GM18498 (cell line): ENCODE results near the gene MAB21L3.
A peak's percentile ranks its signal among the peaks of the same experiment; 100 is the strongest.

Source experiments
- ATAC-seq: cut with Tn5 transposase; IDR thresholded peaks from one replicate; pipeline ENCODE4 v1.9.1; 2021; ENCODE audit warnings: mild to moderate bottlenecking, moderate library complexity; ENCODE audit not compliant: unreplicated experiment

The MAB21L3 gene

DNA sequence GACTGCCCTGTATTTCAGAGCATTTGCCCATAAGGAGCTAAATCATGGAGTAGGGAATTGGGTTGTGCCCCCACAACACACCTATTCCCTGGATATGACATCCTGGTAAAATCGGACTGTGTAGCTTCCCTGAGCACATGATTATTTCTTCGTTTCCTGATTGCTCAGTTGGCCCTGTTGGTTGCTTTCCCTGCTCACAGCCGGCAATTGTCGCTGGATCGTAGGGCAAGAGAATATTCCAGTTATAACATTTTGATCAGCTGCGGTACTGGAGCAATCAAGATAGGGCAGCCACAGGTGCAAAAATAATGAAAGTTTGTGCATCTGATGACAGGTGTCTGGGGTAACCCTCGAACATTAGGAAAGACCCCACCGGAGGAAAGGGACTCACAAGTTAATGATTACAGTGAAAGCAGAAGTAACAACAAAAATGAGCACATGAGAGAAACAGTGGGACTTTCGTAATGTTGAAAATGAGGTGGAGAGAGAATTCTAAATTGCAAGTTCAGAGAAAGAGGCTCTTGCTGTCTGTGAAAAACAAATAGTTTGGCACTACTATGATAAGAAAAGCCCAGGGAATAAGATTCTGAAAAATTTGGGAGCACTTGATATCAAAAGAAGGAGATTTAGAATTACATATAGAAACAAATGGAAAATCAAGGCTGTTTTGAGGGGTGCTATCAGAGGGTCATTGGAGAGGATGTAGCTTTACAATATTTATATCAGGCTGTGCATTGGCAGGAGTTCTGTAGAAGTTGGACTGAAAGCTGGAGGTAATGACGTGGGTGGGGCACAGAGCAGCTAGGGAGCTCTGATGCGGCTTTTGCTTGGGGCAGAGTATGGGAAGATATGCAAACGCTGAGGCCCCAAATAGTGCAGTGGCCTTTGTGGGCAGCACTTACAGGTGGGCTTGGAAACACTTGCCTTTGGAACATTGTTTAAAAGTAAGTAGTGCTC, at the start of gene MAB21L3:
MAB21L3 (plus strand) TSS at position 833 of the 957 bp plus-strand sequence. CDS start 1,217 bp downstream, outside the sequence.
- peak; percentile 64 for ATAC-seq

GRCh38 chr1:116062201-116062600, 49.0 kb upstream of the MAB21L3 start:
- no peak for ATAC-seq

DNA sequence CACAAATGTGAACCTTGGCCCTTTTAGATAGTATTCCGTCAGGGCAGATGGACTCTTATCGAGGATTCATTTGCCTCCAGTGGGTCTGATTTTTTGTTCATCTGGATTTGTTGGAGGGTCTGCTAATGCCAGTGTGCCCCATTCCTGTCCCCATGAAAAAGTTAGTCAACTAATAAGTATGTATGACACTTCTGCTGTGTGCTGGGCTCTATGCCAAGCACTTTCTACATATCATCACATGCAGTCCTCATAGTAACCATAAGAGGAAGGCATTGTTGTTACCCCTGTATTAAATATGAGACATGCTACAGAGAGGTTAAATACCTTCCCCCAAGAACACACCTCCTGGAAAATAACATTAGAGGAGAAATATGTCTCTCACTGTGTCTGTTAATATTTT, 46.6 kb upstream of the MAB21L3 start:
- ATAC-seq: no peak

DNA sequence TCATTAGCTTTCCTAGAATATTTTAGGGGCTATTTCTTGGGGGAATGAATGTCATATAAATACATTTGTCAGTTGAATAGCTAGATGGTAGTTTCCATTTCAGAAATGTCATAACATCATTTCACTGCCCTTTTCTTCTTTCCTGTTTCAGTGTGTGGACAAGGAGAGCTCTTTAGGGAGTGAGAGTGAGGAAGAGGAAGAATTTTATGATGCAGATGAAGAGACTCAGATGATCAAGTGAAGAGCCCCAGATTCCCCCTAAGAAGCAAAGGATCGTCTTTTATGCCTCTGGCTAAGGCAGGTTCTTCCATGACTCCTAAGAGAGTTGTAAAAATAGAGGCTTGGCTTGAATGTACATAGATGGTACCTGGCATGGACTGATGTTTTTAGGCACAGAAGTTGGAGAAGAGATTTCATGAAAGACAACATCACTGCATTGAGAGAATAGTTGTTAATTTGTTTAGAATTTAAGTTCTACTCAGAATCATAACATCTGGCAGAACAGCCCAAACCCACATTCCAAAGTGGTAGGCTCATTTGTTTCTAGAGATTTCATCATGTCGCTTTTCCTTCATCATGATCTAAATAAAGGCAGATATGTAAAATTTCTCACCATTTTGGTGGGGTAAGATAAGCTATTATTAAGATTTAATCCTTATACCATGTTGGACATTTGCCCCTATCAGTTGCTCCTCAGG, 44.2 kb upstream of the MAB21L3 start:
- ATAC-seq: no peak

- ATAC-seq: no peak
Measured at GRCh38 chr1:116067566-116067890, 43.7 kb upstream of the MAB21L3 start.

DNA sequence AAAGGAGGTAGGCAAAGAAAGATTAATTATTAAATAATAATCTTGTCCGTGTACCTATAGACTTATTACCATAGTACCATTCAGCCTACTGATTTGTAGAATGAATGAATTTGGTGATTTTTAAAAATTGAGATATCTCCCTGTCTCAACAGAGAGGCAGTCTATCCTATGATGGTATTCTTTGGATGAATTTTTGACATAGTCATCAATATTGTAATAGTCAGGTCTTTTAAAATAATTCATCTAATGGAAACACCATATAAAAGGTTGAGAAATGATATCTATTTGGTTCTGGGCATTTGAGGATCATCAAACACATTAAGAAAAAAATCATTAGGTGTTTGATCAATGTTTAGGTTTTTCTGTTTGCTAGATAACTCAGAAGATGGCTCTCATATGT, 35.6 kb upstream of the MAB21L3 start:
- ATAC-seq: no peak

DNA sequence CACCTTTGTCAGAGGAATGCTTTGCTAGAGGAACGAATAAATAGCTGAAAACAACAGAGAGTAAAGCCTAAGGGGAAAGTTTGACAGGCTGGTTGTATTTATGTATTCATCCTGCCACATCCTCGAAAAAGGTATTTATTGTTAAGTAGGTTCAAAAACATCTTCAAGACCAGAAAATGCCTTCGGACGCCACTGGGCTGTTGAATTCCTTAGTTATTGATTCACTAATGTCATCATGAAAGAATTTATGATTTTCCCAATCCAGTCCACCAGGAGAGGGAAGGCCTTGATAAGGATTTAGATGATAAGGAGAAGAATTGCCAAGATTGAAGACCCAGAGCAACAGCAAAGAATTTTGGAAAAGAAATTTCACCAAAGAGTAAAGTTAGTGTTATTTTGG, 35.2 kb upstream of the MAB21L3 start:
- ATAC-seq: no peak

GRCh38 chr1:116076831-116077230, 34.4 kb upstream of the MAB21L3 start:
- ATAC-seq: no peak

GRCh38 chr1:116078699-116079223, 32.4 kb upstream of the MAB21L3 start:
- ATAC-seq: no peak

DNA sequence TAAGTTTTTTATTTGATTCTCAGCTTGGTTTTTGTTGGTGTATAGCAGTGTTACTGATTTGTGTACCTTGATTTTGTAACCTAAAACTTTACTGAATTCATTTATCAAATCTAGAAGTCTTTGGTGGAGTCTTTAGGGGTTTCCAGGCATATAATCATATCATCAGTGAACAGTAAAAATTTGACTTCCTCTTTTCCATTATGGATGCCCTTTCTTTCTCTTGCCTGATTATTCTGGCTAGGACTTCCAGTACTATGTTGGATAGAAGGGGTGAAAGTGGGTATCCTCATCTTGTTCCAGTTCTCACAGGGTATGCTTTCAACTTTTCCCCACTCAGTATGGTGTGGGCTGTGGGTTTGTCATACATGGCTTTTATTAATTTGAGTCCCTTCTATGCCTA, 23.6 kb upstream of the MAB21L3 start:
- no peak for ATAC-seq

- ATAC-seq: no peak
Measured at GRCh38 chr1:116089870-116090269, 21.3 kb upstream of the MAB21L3 start.

- ATAC-seq: no peak
Measured at GRCh38 chr1:116091083-116091482, 20.1 kb upstream of the MAB21L3 start.

DNA sequence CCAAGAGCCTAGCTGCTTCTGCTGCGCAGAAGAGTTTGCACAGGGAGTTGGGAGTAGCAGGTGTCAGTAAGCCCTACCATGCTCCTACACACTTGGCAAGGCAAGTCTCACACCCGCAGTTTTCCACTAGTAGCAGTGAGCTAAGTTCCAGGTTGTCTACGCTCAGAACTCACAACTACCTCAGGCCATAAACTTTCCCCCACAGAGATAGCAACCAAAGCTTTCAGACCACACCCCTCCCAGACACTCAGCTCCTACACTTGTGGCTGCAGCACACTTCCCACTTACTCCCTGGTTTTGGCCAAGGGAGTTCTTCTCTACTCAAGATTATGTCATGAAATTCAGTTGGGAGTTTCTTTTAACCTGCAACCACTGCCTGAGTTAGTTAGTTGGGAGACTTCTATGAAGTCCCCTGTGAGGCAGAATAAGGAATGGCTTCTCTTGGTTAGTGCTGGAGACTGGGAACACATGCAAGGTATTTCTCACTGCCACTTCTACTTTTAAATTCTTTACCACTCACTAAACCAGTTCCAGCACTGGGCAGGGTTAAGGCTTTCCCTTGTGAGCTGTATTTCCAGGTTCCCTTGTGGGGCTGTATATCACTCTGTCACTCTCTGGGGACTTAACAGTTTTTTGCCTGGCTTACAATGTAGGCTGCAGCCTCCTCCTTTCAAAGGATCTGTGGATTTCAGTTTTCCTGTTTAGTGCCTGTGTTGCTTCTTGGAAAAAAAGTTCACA, 18.3 kb upstream of the MAB21L3 start:
- no peak for ATAC-seq

GRCh38 chr1:116095027-116095426, 16.2 kb upstream of the MAB21L3 start:
- no peak for ATAC-seq

DNA sequence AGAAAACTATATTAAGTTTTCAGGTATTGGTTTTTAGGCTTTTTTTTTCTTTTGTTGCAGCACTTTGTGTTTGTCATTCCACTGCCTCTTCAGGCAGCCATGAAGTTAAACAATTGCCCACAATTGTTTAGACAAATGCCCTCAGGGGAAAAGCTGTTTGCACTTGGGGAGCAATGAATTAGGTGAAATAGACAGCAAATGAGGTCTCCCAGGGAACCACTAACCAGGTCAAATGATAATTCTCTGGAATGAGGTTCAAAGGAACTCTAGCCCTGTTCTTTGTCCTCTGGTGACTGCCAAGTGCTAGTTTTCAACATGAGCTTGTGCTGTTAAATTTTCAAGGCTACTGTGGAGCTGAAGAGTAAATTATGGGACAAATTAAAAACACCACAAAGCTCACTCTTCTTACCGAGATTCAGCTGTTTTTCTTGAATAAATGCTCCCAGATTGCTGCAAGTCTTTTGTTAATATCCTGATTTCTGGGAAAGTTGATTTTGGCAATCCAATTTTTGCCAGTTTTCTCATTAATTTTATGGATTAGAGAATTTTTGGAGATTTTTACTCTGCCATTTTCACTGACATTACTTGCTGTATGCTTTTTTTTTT, 15.1 kb upstream of the MAB21L3 start:
- ATAC-seq: no peak

GRCh38 chr1:116097626-116098025, 13.6 kb upstream of the MAB21L3 start:
- ATAC-seq: no peak

GRCh38 chr1:116099379-116099778, 11.8 kb upstream of the MAB21L3 start:
- no peak for ATAC-seq

DNA sequence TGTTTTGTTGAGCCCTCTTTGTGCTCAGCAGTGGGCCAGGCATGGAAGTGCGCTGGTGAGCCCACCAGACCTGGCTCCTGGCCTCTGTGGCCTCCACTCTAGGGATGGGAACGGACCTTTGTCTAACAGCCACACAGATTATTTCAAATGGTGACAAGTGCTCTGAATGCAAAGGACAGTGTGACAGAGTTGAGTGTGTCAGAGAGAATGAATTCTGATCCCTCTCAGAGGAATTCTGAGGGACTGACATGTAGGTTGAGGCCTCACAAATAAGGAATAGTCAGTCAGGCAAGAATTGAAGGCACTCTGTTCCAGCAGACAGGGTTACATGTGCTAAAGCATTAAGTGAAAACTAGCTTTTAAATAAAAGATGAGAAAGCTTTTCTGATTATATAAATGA, 11.3 kb upstream of the MAB21L3 start:
- ATAC-seq: no peak

DNA sequence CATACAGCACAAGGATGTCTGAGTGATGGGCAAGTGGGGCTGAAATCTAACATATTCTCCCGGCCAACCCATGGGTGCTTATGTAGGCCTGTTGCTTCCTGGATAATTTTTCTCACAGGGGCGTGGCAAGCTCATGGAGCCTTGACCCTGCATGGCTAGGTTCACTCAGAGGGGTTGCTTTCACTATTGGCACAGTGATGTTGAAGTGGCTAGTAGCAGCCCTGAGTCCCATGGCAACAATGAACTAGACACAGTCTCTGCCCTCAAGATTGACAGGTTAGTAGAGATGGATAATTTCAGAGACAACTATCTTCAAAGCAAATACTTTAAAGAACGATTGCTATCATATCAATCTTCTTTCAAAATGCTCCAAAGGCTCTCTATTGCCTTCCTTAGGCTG, 6.5 kb upstream of the MAB21L3 start:
- peak; percentile 60 for ATAC-seq

DNA sequence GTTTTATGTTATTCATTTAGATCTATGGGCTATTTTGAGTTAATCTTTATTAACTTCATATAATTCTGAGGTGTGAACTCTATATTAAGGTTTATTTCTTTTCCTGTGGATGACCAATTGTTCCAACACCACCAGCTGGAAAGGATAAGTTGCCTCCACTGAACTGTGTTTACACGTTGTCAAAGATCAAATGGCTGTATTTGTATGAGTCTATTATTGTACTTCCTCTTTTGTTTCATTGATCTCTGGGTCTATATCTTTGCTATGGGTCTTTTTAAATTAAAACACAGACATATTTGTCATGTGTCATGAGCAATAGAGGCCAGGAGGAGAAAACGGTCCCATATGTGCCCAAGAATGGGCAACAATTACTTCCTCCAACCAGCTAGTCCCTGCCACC, 5.2 kb upstream of the MAB21L3 start:
- no peak for ATAC-seq

DNA sequence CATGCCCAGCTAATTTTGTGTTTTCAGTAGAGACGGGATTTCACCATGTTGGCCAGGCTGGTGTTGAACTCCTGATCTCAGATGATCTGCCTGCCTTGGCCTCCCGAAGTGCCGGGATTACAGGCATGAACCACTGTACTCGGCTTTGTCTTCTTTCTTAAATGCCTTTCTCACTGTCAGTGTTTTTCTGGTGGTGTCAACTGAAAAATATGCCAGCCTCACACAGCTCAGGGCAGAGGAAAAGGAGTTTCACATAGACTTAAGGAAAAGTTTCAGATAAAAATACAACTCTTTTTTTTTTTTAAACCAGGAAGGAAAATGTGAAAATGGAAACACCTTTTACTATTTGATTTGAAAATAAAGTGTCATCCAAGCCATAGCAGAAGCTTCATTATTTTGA, 4.6 kb upstream of the MAB21L3 start:
- no peak for ATAC-seq
